Testis (tissue), 2 donors: ENCODE data around the gene PWP2.
"Not testable (repeated sequence)": the region's sequence is repeated elsewhere in the genome, so short reads cannot be mapped to it uniquely, and the experiment has no call there.

Experiments
- CTCF ChIP-seq, 3 experiments: fragments of 450-650 bp in 2 of 3; fragments of 200-600 bp in 1 of 3; sonication (generic) in 1 of 3; IDR thresholded peaks; one replicate each; pipeline ENCODE4 v1.5.1; 2016 to 2019; ENCODE audit warnings: antibody characterized with exemption in 3 of 3, mild to moderate bottlenecking in 2 of 3, moderate library complexity in 1 of 3
- POLR2A ChIP-seq: fragments of 450-650 bp; IDR thresholded peaks from one replicate; pipeline ENCODE4 v1.6.1; 2017; ENCODE audit warnings: antibody characterized with exemption, mild to moderate bottlenecking, moderate library complexity

GRCh38 chr21:44134732-44135131 is 27.5 kb downstream of the PWP2 start:
- not testable (repeated sequence) for TF ChIP-seq CTCF (IDR thresholded peaks at IDR 0.05); POLR2A
